Measurements from ENCODE around the gene NPNT.

Gene NPNT

DNA sequence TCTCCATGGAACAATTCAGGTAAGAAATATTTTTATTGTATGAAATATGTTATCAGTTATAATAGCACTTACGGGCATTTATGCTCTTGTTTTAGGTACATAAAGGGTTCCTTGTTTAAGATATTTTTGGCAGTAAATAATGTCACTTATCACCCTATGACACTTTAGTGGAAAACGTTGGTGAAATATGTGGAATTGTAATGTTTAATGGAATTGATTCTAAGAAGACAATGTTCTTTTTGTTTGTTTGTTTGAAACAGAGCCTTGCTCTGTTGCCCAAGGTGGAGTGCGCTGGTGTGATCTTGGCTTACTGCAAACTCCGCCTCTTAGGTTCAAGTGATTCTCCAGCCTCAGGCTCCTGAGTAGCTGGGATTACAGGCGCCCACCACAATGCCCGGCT is 17.4 kb downstream of the NPNT start:
- no peak overlapping the region for H3K4me2 ChIP-seq
- no peaks in the 10 kb centered on the region for H3K36me3 ChIP-seq
- no peak for TF ChIP-seq Cebpa-rat (IDR thresholded peaks at IDR 0.05)
- H3K4me3 ChIP-seq: no peak overlapping the region
- H3K9ac ChIP-seq: no peak overlapping the region
- H3K9me3 ChIP-seq: no peaks in the 10 kb centered on the region
- no peaks in the 10 kb centered on the region for H3K4me1 ChIP-seq
- H3K27me3 ChIP-seq: no peaks in the 10 kb centered on the region
- H4K20me1 ChIP-seq: no peaks in the 10 kb centered on the region
- no peak overlapping the region for H3K27ac ChIP-seq

DNA sequence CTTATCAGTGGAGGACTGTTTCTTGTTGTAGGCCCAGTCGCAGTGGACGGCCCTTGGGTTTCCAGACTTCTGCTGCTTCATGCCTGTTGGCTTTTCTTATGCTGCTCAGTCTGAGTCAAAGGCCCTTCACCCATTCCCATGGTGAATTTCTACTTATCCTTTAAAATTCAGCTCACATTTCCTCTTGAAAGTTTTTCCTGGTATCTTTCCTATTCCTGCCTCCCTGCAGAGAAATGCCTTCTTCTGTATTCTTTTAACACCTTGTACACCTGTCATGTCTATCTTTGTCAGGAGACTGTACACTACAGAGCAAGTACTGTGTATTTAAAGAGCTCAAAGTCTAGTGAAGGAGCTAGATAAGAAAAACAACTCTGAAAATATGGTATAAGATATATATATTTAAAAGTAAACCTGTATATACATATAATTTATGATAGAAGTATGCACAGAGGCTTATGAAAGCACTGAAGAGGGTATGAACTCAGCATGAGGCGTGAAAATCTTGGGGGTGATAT is 22.0 kb downstream of the NPNT start:
- Histone ChIP-seq H3K4me2 (no peak overlapping the region), H3K36me3 (no peaks in the 10 kb centered on the region), H3K4me1 (no peaks in the 10 kb centered on the region), H3K9me3 (no peaks in the 10 kb centered on the region), H3K9ac (no peak overlapping the region), H3K27me3 (no peaks in the 10 kb centered on the region), H3K4me3 (no peak overlapping the region), H3K27ac (no peak overlapping the region), H4K20me1 (no peaks in the 10 kb centered on the region)
- no peak for TF ChIP-seq Cebpa-rat (IDR thresholded peaks at IDR 0.05)

- no peak for TF ChIP-seq Cebpa-rat (IDR thresholded peaks at IDR 0.05)
- H3K36me3 ChIP-seq: no peaks in the 10 kb centered on the region
- no peak overlapping the region for H3K27ac ChIP-seq
- H3K27me3 ChIP-seq: no peaks in the 10 kb centered on the region
- H3K4me1 ChIP-seq: no peaks in the 10 kb centered on the region
- no peak overlapping the region for H3K9ac ChIP-seq
- H3K4me3 ChIP-seq: no peak overlapping the region
- H3K4me2 ChIP-seq: no peak overlapping the region
- no peaks in the 10 kb centered on the region for H3K9me3 ChIP-seq
- no peaks in the 10 kb centered on the region for H4K20me1 ChIP-seq
Measured at GRCh38 chr4:105921301-105921700, 26.0 kb downstream of the NPNT start.

DNA sequence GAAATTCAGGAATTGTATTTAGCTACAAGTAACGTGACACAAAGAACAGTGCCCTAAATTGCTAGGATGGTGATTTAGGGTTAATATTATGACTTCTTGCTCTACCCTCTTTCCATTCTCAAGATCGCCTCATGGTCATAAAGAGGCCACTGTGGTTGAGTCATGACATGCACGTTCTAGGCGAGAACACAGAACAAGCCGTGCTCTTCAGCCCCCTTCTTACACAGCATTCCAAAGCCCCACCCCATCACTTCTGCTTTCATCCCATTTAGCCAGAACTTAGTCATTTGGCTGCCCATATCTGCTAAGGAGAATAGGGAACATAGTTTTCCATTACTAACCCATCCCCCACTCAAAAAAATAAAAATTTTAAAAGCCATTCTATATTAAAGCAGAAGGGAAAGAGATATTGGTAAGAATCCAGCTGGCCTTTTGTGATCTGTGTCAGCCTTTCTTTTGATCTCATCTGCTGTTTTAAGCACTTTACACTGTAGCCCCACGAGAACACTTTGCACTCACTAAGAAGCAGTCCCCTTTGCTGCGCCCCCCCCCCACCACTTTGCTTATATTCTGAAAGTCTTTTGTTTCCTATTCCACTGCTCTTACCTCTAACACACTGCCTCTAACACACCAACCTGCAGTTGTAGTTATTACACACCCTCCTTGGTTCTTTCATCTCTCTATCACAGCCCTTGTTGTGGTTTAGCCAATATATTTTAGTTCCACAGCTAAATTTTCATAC is 28.4 kb downstream of the NPNT start:
- H3K4me1 ChIP-seq: no peaks in the 10 kb centered on the region
- no peak overlapping the region for H3K9ac ChIP-seq
- H3K9me3 ChIP-seq: no peaks in the 10 kb centered on the region
- no peak overlapping the region for H3K4me2 ChIP-seq
- H3K4me3 ChIP-seq: no peak overlapping the region
- H4K20me1 ChIP-seq: no peaks in the 10 kb centered on the region
- no peaks in the 10 kb centered on the region for H3K36me3 ChIP-seq
- no peak for TF ChIP-seq Cebpa-rat (IDR thresholded peaks at IDR 0.05)
- H3K27me3 ChIP-seq: no peaks in the 10 kb centered on the region
- H3K27ac ChIP-seq: no peak overlapping the region

- Histone ChIP-seq H3K36me3 (no peaks in the 10 kb centered on the region), H3K4me1 (no peaks in the 10 kb centered on the region), H3K9me3 (no peaks in the 10 kb centered on the region), H3K27ac (no peak overlapping the region), H4K20me1 (no peaks in the 10 kb centered on the region), H3K4me2 (no peak overlapping the region), H3K4me3 (no peak overlapping the region), H3K9ac (no peak overlapping the region), H3K27me3 (no peaks in the 10 kb centered on the region)
- no peak for TF ChIP-seq Cebpa-rat (IDR thresholded peaks at IDR 0.05)
Measured at GRCh38 chr4:105924341-105924740, 29.1 kb downstream of the NPNT start.

- no peak overlapping the region for H3K4me3 ChIP-seq
- H3K9ac ChIP-seq: no peak overlapping the region
- H3K27me3 ChIP-seq: no peaks in the 10 kb centered on the region
- H3K4me2 ChIP-seq: no peak overlapping the region
- TF ChIP-seq Cebpa-rat (IDR thresholded peaks at IDR 0.05): no peak
- no peak overlapping the region for H3K27ac ChIP-seq
- no peaks in the 10 kb centered on the region for H3K9me3 ChIP-seq
- H4K20me1 ChIP-seq: no peaks in the 10 kb centered on the region
- H3K4me1 ChIP-seq: no peaks in the 10 kb centered on the region
- H3K36me3 ChIP-seq: no peaks in the 10 kb centered on the region
Measured at GRCh38 chr4:105930698-105931097, 35.4 kb downstream of the NPNT start.

DNA sequence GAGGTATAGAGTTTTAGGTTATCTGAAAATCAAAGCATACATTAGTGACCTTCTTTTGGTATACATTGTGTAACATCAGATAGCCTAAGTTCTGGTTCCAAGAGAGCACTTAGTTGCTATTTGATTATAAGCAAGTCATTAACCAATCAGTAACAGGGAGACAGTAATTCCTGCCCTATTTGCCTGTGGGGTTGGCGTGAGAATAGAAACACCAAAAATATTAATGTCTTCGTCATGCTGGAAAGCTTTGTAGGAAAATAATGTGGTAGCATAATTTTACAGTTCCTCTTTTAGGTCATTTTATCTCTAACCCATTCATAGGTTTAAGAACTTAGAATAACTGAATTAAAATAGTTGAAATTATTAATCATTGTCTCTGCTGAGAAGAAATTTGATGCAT is 37.8 kb downstream of the NPNT start:
- H4K20me1 ChIP-seq: no peaks in the 10 kb centered on the region
- H3K4me3 ChIP-seq: no peak overlapping the region
- H3K36me3 ChIP-seq: no peaks in the 10 kb centered on the region
- H3K9me3 ChIP-seq: no peaks in the 10 kb centered on the region
- H3K4me2 ChIP-seq: no peak overlapping the region
- no peak for TF ChIP-seq Cebpa-rat (IDR thresholded peaks at IDR 0.05)
- no peak overlapping the region for H3K9ac ChIP-seq
- H3K27me3 ChIP-seq: no peaks in the 10 kb centered on the region
- no peaks in the 10 kb centered on the region for H3K4me1 ChIP-seq
- no peak overlapping the region for H3K27ac ChIP-seq

GRCh38 chr4:105934386-105934785 is 39.1 kb downstream of the NPNT start:
- no peak overlapping the region for H3K27ac ChIP-seq
- no peak overlapping the region for H3K9ac ChIP-seq
- no peaks in the 10 kb centered on the region for H3K9me3 ChIP-seq
- H3K36me3 ChIP-seq: no peaks in the 10 kb centered on the region
- no peaks in the 10 kb centered on the region for H3K4me1 ChIP-seq
- H3K27me3 ChIP-seq: no peaks in the 10 kb centered on the region
- H4K20me1 ChIP-seq: no peaks in the 10 kb centered on the region
- H3K4me2 ChIP-seq: no peak overlapping the region
- H3K4me3 ChIP-seq: no peak overlapping the region
- no peak for TF ChIP-seq Cebpa-rat (IDR thresholded peaks at IDR 0.05)

- H3K27ac ChIP-seq: no peak overlapping the region
- H4K20me1 ChIP-seq: no peaks in the 10 kb centered on the region
- H3K27me3 ChIP-seq: no peaks in the 10 kb centered on the region
- no peak for TF ChIP-seq Cebpa-rat (IDR thresholded peaks at IDR 0.05)
- H3K36me3 ChIP-seq: no peaks in the 10 kb centered on the region
- H3K4me1 ChIP-seq: no peaks in the 10 kb centered on the region
- H3K9ac ChIP-seq: no peak overlapping the region
- no peak overlapping the region for H3K4me2 ChIP-seq
- no peak overlapping the region for H3K4me3 ChIP-seq
- H3K9me3 ChIP-seq: no peaks in the 10 kb centered on the region
Measured at GRCh38 chr4:105936901-105937300, 41.6 kb downstream of the NPNT start.

- Histone ChIP-seq H3K27ac (no peak overlapping the region), H3K36me3 (no peaks in the 10 kb centered on the region)
- TF ChIP-seq Cebpa-rat (IDR thresholded peaks at IDR 0.05): no peak
Measured at GRCh38 chr4:105937759-105938158, 42.5 kb downstream of the NPNT start.

More at GRCh38 chr4:105937759-105938158, 42.5 kb downstream of the NPNT start:
- no peak overlapping the region for H3K4me3 ChIP-seq
- H3K9ac ChIP-seq: no peak overlapping the region
- no peaks in the 10 kb centered on the region for H3K27me3 ChIP-seq
- H4K20me1 ChIP-seq: no peaks in the 10 kb centered on the region
- H3K9me3 ChIP-seq: no peaks in the 10 kb centered on the region
- H3K4me2 ChIP-seq: no peak overlapping the region
- H3K4me1 ChIP-seq: no peaks in the 10 kb centered on the region
